Natural killer cell (primary cell): ENCODE results near the gene UBE2D2. TPM values are rescaled to one million over a fixed set of nuclear protein-coding genes. Genes with fewer than 3 reads are reported as not detected.

Source experiments
- ATAC-seq, 3 donors: fragments of 150-1000 bp in 2 of 3; fragments of 200-7000 bp in 1 of 3; cut with Tn5 transposase; 1 replicate in 1 of 3; 2 replicates in 2 of 3; pipeline ENCODE4 v1.10.0; 2021; ENCODE audit warnings: mild to moderate bottlenecking in 2 of 3, moderate library complexity in 2 of 3
- DNase-seq, 2 donors: peaks; one replicate each; pipeline versions ENCODE4 v3.0.0 to v3.0.0-alpha.2; 2013 to 2021; ENCODE audit warnings: mixed read lengths in 1 of 2
- H3K27ac ChIP-seq: one replicate; pipeline ENCODE4 v1.5.1; 2013; ENCODE audit warnings: mild to moderate bottlenecking, low read length
- H3K27me3 ChIP-seq: one replicate; pipeline ENCODE4 v1.6.1; 2013; ENCODE audit warnings: low read length; ENCODE audit not compliant: control insufficient read depth, insufficient read depth
- H3K36me3 ChIP-seq: one replicate; pipeline ENCODE4 v1.6.1; 2013; ENCODE audit warnings: low read length; ENCODE audit not compliant: control insufficient read depth, insufficient read depth
- H3K4me1 ChIP-seq: one replicate; pipeline ENCODE4 v1.6.1; 2013; ENCODE audit warnings: low read length; ENCODE audit not compliant: control insufficient read depth, insufficient read depth
- H3K4me3 ChIP-seq: one replicate; pipeline ENCODE4 v1.5.1; 2013; ENCODE audit warnings: low read length
- H3K9me3 ChIP-seq: one replicate; pipeline ENCODE4 v1.6.1; 2013; ENCODE audit warnings: low read length; ENCODE audit not compliant: control insufficient read depth, insufficient read depth
- H3K27ac Mint-ChIP-seq, 2 donors: one replicate each; pipeline ENCODE4 v1.8.0; 2022; ENCODE audit warnings: mild to moderate bottlenecking in 2 of 2, mixed read lengths in 2 of 2, moderate library complexity in 1 of 2
- H3K27me3 Mint-ChIP-seq, 2 donors: one replicate each; pipeline ENCODE4 v1.8.0; 2022; ENCODE audit warnings: low read depth in 2 of 2, mixed read lengths in 2 of 2
- H3K36me3 Mint-ChIP-seq: one replicate; pipeline ENCODE4 v1.8.0; 2022; ENCODE audit warnings: mixed read lengths
- H3K4me1 Mint-ChIP-seq, 2 donors: one replicate each; pipeline ENCODE4 v1.8.0; 2022; ENCODE audit warnings: mixed read lengths in 2 of 2
- H3K4me3 Mint-ChIP-seq: one replicate; pipeline ENCODE4 v1.8.0; 2022; ENCODE audit warnings: mild to moderate bottlenecking, moderate library complexity, mixed read lengths
- H3K9me3 Mint-ChIP-seq, 2 donors: one replicate each; pipeline ENCODE4 v1.8.0; 2022; ENCODE audit warnings: mixed read lengths in 2 of 2
- CTCF ChIP-seq: fragments of 200-600 bp; IDR thresholded peaks from one replicate; pipeline ENCODE4 v1.8.0; 2022; ENCODE audit warnings: antibody characterized with exemption
- WGBS: methylation state at CpG from one replicate; pipeline ENCODE4 v1.1.7; 2013; ENCODE audit warnings: missing lambda C conversion rate; ENCODE audit not compliant: insufficient coverage; 5-methylcytosine and 5-hydroxymethylcytosine counted together
- intact Hi-C: fragments of 100-400 bp; cut with micrococcal nuclease; formaldehyde crosslinking; loops from one replicate; pipeline ENCODE4 v1.14.2; 2022
- total RNA-seq, 4 donors: library from RNA; stranded (reverse); fragments of 120-200 nt in 1 of 4; gene quantifications; one replicate each; pipeline versions ENCODE4 v1.2.3 to v1.2.4, GENCODE V29; 2013 to 2022

UBE2D2 gene
- total RNA-seq, 3 donors from 2014 or later (not counting 1 experiment from before 2014, with no cell fraction given) = 127 to 139 (median 131) TPM

- H3K27me3 ChIP-seq = no peaks in the 10 kb centered on the region
- Mint-ChIP-seq H3K27ac (peak overlapping the region; percentile 85 to 93), H3K9me3 (no peaks in the 10 kb centered on the region), H3K27me3 (no peaks in the 10 kb centered on the region), H3K4me3 (peak overlapping the region; percentile 86), H3K36me3 (no peaks in the 10 kb centered on the region), H3K4me1 (peaks cover 45% of the 10 kb centered on the region in 2 donors)
- WGBS = 57% methylated on average over 6 of the region's 6 CpGs
- intact Hi-C loops = loop anchor here (10.0 kb wide), 1 partner anchor 129 kb away; no protein-coding TSS in a partner anchor
- H3K4me3 ChIP-seq = peak overlapping the region; percentile 7
- H3K4me1 ChIP-seq = peaks cover 56% of the 10 kb centered on the region
- no peaks in the 10 kb centered on the region for H3K36me3 ChIP-seq
- ATAC-seq = peak in 1 of 3 donors; percentile 15
- no peak for TF ChIP-seq CTCF
- peak in 1 of 2 donors; percentile 83 for DNase-seq
- no peaks in the 10 kb centered on the region for H3K9me3 ChIP-seq
- H3K27ac ChIP-seq = peak overlapping the region; percentile 72
Observed at GRCh38 chr5:139565411-139566305, 4.5 kb downstream of the UBE2D2 start.

GRCh38 chr5:139566611-139567010, 5.5 kb downstream of the UBE2D2 start:
- Mint-ChIP-seq H3K9me3 (no peaks in the 10 kb centered on the region), H3K4me3 (peak overlapping the region; percentile 28), H3K36me3 (no peaks in the 10 kb centered on the region), H3K27me3 (no peaks in the 10 kb centered on the region), H3K27ac (peak overlapping the region; percentile 85 to 93), H3K4me1 (peaks cover 39 to 42% of the 10 kb centered on the region in 2 donors)
- intact Hi-C loops = loop anchor here (10.0 kb wide), 1 partner anchor 128 kb away; no protein-coding TSS in a partner anchor
- Histone ChIP-seq H3K4me3 (no peak overlapping the region), H3K27me3 (no peaks in the 10 kb centered on the region), H3K4me1 (peaks cover 60% of the 10 kb centered on the region), H3K36me3 (no peaks in the 10 kb centered on the region), H3K27ac (peak overlapping the region; percentile 72), H3K9me3 (no peaks in the 10 kb centered on the region)
- ATAC-seq (no peak), DNase-seq (no peak)
- 80% methylated on average over 3 of the region's 5 CpGs for WGBS
- TF ChIP-seq CTCF = no peak

GRCh38 chr5:139569270-139569955, 8.3 kb downstream of the UBE2D2 start:
- WGBS = 57% methylated on average over 1 of the region's 2 CpGs
- no peak overlapping the region for H3K4me3 ChIP-seq
- Mint-ChIP-seq H3K4me1 (peaks cover 37 to 42% of the 10 kb centered on the region in 2 donors), H3K9me3 (no peaks in the 10 kb centered on the region), H3K27ac (peak overlapping the region; percentile 16 to 74), H3K36me3 (no peaks in the 10 kb centered on the region), H3K4me3 (no peak overlapping the region), H3K27me3 (no peaks in the 10 kb centered on the region)
- ATAC-seq = no peak
- no peak for TF ChIP-seq CTCF
- H3K4me1 ChIP-seq = peaks cover 46% of the 10 kb centered on the region
- H3K27me3 ChIP-seq = no peaks in the 10 kb centered on the region
- intact Hi-C loops = loop anchor here (10.0 kb wide), 1 partner anchor 125 kb away; no protein-coding TSS in a partner anchor
- H3K9me3 ChIP-seq = no peaks in the 10 kb centered on the region
- no peak for DNase-seq
- H3K36me3 ChIP-seq = no peaks in the 10 kb centered on the region
- H3K27ac ChIP-seq = no peak overlapping the region
